ENCODE measurements around the gene CD151.

The CD151 gene

DNA sequence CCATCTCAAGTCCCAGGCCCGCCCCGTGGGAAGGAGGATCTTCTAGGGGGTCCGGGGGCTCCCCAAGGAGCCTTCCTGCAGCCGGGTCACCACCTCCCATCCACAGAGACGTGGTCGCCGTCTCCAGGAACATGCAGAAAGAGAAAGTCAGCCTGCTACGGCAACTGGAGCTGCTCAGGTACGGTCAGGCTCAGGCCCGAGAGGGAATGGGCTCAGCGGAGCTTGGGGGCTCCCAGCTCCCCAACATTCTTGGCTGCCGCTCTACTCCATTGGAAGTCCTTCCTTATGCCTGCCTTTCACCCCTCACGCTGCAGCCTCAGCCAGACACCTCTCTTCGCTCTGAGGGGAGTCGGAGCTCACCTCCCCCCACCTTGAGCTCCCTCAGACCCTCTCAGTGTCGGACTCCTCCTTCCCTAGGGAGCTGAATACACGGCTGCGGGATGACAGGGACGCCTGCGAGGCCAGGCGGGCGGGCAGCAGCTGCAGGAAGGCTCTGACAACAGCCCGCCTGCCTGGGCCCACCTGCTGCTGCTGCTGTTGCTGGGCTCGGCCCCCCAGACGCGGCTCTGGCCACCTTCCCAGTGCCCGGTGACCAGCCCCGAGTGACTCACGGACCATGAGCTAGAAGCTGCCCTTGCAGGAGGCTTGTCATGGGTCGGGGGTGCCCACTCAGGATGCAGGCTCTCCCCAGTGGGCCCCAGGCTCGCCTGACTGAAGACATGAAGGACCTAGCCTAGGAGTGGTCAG, 1.5 kb upstream of the CD151 start:
- FAIRE-seq (no peak), DNase-seq (ENCODE audit: insufficient read length, low spot score) (no peak)
- TF ChIP-seq, protein P1, sequence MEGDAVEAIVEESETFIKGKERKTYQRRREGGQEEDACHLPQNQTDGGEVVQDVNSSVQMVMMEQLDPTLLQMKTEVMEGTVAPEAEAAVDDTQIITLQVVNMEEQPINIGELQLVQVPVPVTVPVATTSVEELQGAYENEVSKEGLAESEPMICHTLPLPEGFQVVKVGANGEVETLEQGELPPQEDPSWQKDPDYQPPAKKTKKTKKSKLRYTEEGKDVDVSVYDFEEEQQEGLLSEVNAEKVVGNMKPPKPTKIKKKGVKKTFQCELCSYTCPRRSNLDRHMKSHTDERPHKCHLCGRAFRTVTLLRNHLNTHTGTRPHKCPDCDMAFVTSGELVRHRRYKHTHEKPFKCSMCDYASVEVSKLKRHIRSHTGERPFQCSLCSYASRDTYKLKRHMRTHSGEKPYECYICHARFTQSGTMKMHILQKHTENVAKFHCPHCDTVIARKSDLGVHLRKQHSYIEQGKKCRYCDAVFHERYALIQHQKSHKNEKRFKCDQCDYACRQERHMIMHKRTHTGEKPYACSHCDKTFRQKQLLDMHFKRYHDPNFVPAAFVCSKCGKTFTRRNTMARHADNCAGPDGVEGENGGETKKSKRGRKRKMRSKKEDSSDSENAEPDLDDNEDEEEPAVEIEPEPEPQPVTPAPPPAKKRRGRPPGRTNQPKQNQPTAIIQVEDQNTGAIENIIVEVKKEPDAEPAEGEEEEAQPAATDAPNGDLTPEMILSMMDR (IDR thresholded peaks at IDR 0.05; ENCODE audit: insufficient read depth, missing control alignments) = no peak

DNA sequence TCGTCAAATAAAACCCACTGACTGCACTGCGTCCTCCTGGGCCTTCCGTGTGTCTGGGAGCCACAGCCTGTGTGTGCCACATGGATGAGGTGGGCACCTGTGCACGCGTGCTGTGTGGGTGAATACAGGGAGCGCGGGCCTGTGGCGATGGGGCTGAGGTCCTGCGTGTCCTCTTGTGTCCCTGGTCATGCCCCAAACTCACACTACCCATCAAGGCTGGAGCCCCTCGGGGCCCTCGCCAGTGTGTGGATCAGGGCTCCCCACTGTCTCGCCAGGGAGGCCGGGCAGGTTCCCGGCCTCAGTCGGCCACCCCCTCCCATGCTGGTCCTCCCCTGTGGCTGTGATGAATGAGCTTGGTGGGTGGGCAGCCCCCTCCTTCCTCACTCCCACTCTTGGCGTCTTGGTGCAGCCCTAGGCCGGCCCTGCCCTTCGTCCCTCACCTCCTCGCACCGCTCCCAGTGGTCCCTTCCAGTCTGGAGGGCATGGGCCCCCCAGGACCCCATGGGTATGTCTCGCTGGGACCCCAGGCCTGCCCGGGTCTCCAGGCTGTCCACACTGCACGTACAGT, 707 bp upstream of the CD151 start:
- TF ChIP-seq, protein P1 (IDR thresholded peaks at IDR 0.05; ENCODE audit: insufficient read depth, missing control alignments) = no peak
- DNase-seq (ENCODE audit: insufficient read length, low spot score) = no peak
- FAIRE-seq = no peak

GRCh38 chr11:833114-833791, 501 bp downstream of the CD151 start:
- no peak for DNase-seq (ENCODE audit: insufficient read length, low spot score)
- TF ChIP-seq, protein P1 (IDR thresholded peaks at IDR 0.05; ENCODE audit: insufficient read depth, missing control alignments) = no peak
- no peak for FAIRE-seq

DNA sequence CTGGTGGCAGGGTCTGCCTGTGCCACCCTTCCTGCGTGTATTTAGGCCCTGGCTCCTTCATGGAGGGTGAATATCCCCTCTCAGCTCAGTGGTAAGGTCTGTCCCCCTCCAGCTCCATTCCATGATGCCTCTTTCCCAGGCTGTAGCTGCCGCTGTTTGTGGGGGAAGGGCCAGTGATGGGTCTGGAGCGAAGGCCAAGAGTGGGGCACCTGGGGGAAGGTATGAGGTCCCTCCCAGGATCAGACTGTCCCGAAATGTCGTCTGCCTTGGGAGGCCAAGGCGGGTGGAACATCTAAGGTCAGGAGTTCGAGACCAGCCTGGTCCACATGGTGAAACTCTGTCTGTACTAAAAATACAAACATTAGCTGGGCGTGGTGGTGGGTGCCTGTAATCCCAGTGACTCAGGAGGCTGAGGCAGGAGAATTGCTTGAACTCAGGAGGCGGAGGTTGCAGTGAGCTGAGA, 1.1 kb downstream of the CD151 start:
- no peak for FAIRE-seq
- no peak for DNase-seq (ENCODE audit: insufficient read length, low spot score)
- TF ChIP-seq, protein P1 (IDR thresholded peaks at IDR 0.05; ENCODE audit: insufficient read depth, missing control alignments) = no peak

GRCh38 chr11:834371-835316, 1.9 kb downstream of the CD151 start:
- TF ChIP-seq, protein P1 (IDR thresholded peaks at IDR 0.05; ENCODE audit: insufficient read depth, missing control alignments) = no peak
- FAIRE-seq (no peak), DNase-seq (ENCODE audit: insufficient read length, low spot score) (no peak)

DNA sequence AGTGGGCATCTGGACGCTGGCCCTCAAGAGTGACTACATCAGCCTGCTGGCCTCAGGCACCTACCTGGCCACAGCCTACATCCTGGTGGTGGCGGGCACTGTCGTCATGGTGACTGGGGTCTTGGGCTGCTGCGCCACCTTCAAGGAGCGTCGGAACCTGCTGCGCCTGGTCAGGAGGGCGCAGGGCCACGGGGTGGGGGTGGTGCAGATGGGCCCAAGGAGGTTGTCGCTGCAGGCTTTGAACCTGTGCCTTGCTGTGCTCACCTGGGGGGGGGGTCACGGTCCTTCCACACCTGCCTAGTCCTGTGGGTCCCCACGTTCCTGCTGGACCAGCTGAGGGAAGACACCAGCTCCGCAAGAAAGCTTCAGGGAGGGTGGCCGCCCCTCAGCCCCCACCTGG, 3.5 kb downstream of the CD151 start:
- FAIRE-seq = no peak
- TF ChIP-seq, protein P1 (IDR thresholded peaks at IDR 0.05; ENCODE audit: insufficient read depth, missing control alignments) = no peak
- DNase-seq (ENCODE audit: insufficient read length, low spot score) = no peak
